GM12878 (cell line): Measurements from ENCODE around the gene SLC6A15. TPM values are rescaled to one million over a fixed set of nuclear protein-coding genes. Genes with fewer than 3 reads are reported as not detected.

Experiments
- ATAC-seq: fragments of 200-7000 bp; cut with Tn5 transposase; 3 replicates; pipeline ENCODE4 v1.9.1; 2020; ENCODE audit warnings: mild to moderate bottlenecking, moderate library complexity
- BruUV-seq: library from RNA; stranded (reverse); fragments of 400-500 nt; replicated peaks from 2 replicates; lab custom pipeline; 2021; lab: Mats Ljungman, UMichigan
- CTCF ChIA-PET: fragments of 300-600 bp; sonication (Branson Sonifier 250); formaldehyde crosslinking; extraction: SDS; loops from one replicate; lab custom pipeline; 2021; ENCODE audit warnings: inconsistent platforms; lab: Yijun Ruan, JAX
- POLR2A ChIA-PET: fragments of 350-600 bp; formaldehyde crosslinking; extraction: SDS; loops from one replicate; lab custom pipeline; 2021; ENCODE audit warnings: inconsistent platforms; lab: Charles Lee
- RAD21 ChIA-PET: fragments of 300-600 bp; sonication (Branson Sonifier 250); formaldehyde crosslinking; loops from one replicate; lab custom pipeline; 2023; ENCODE audit warnings: antibody characterized with exemption; ENCODE audit not compliant: unreplicated experiment; lab: Charles Lee
- SMC1A ChIA-PET: fragments of 300-600 bp; sonication (Branson Sonifier 250); formaldehyde crosslinking; loops from one replicate; lab custom pipeline; 2023; ENCODE audit not compliant: unreplicated experiment, uncharacterized antibody; lab: Charles Lee
- DNase-seq: peaks from one replicate; pipeline ENCODE4 v3.0.0-alpha.2; 2011; ENCODE audit warnings: low read depth, low spot score
- FAIRE-seq: peaks from 3 replicates; lab custom pipeline; 2011; peaks lifted over from hg19 to GRCh38; lab: Jason Lieb, UNC
- H2AFZ ChIP-seq: 2 replicates; pipeline ENCODE4 v1.6.0; 2011; ENCODE audit warnings: low read depth, low read length, control low read depth; ENCODE audit not compliant: control insufficient read depth
- H3K27ac ChIP-seq: 2 replicates; pipeline ENCODE4 v1.5.1; 2011; ENCODE audit warnings: control low read depth; ENCODE audit not compliant: control insufficient read depth, insufficient read depth
- H3K27me3 ChIP-seq, 2 experiments: replicated peaks in 1 of 2; 2 replicates each; pipeline versions ENCODE4 v1.6.0 to v1.6.1; 2011; ENCODE audit warnings: low read length in 1 of 2; ENCODE audit not compliant: control insufficient read depth in 2 of 2, insufficient read depth in 2 of 2
- H3K36me3 ChIP-seq, 2 experiments: 2 replicates each; pipeline ENCODE4 v1.5.1; 2011; ENCODE audit warnings: low read length in 1 of 2; ENCODE audit not compliant: control insufficient read depth in 2 of 2, insufficient read depth in 2 of 2
- H3K4me1 ChIP-seq: 2 replicates; pipeline ENCODE4 v1.6.1; 2011; ENCODE audit warnings: mild to moderate bottlenecking, low read length, moderate library complexity, mixed read lengths; ENCODE audit not compliant: control insufficient read depth, insufficient read depth
- H3K4me2 ChIP-seq: 2 replicates; pipeline ENCODE4 v1.6.0; 2011; ENCODE audit warnings: control low read depth; ENCODE audit not compliant: control insufficient read depth, insufficient read depth
- H3K4me3 ChIP-seq: fragments of 200-600 bp; sonication (generic); 2 replicates; pipeline ENCODE4 v1.5.1; 2016
- H3K79me2 ChIP-seq: 2 replicates; pipeline ENCODE4 v1.6.0; 2011; ENCODE audit warnings: low read length; ENCODE audit not compliant: control insufficient read depth, insufficient read depth
- H3K9ac ChIP-seq: 2 replicates; pipeline ENCODE4 v1.8.0; 2011; ENCODE audit warnings: low read length, control low read depth, mixed read lengths; ENCODE audit not compliant: control insufficient read depth, insufficient read depth
- H3K9me3 ChIP-seq: replicated peaks from 3 replicates; pipeline ENCODE4 v1.5.1; 2011; ENCODE audit warnings: mild to moderate bottlenecking, low read length; ENCODE audit not compliant: control insufficient read depth, insufficient read depth
- H4K20me1 ChIP-seq: 2 replicates; pipeline ENCODE4 v1.6.0; 2011; ENCODE audit not compliant: control insufficient read depth, insufficient read depth
- BCL3 ChIP-seq: IDR thresholded peaks from 2 replicates; pipeline ENCODE4 v1.6.1; 2011; ENCODE audit warnings: borderline replicate concordance, low read depth, mild to moderate bottlenecking, moderate library complexity, low read length; ENCODE audit not compliant: insufficient read depth, poor library complexity, severe bottlenecking
- BCLAF1 ChIP-seq: fragments of 450-650 bp; IDR thresholded peaks from 2 replicates; pipeline ENCODE4 v1.6.1; 2017; ENCODE audit warnings: antibody characterized with exemption, mild to moderate bottlenecking, moderate library complexity
- CBX5 ChIP-seq: sonication (generic); IDR thresholded peaks from 2 replicates; pipeline ENCODE4 v1.6.1; 2016; ENCODE audit warnings: low read depth, moderate library complexity, mild to moderate bottlenecking, inconsistent platforms
- CHD4 ChIP-seq: fragments of 200-600 bp; sonication (generic); IDR thresholded peaks from 2 replicates; pipeline ENCODE4 v1.6.1; 2016; ENCODE audit warnings: mild to moderate bottlenecking
- EGR1 ChIP-seq, 2 experiments: IDR thresholded peaks; 1 replicate in 1 of 2; 2 replicates in 1 of 2; pipeline ENCODE4 v1.6.1; 2011 to 2012; ENCODE audit warnings: low read depth in 2 of 2, low read length in 2 of 2, borderline replicate concordance in 1 of 2, mild to moderate bottlenecking in 1 of 2, moderate library complexity in 1 of 2
- EP300 ChIP-seq, 2 experiments: fragments of 150-350 bp in 1 of 2; IDR thresholded peaks; 2 replicates each; pipeline ENCODE4 v1.6.1; 2011 to 2012; ENCODE audit warnings: low read depth in 2 of 2, low read length in 2 of 2, borderline replicate concordance in 1 of 2, improper control_type of control experiment in 1 of 2, inconsistent platforms in 1 of 2; ENCODE audit not compliant: control insufficient read depth in 1 of 2
- FOXM1 ChIP-seq: IDR thresholded peaks from 2 replicates; pipeline ENCODE4 v1.6.1; 2012; ENCODE audit warnings: low read depth, mild to moderate bottlenecking, inconsistent platforms, low read length, moderate library complexity
- HDAC2 ChIP-seq: fragments of 200-600 bp; sonication (generic); IDR thresholded peaks from 2 replicates; pipeline ENCODE4 v1.6.1; 2017
- KAT2A ChIP-seq: conservative IDR thresholded peaks from 2 replicates; pipeline ENCODE4 v1.6.1; 2011; ENCODE audit warnings: low read depth, low read length; ENCODE audit not compliant: control insufficient read depth
- LARP7 ChIP-seq: fragments of 450-650 bp; IDR thresholded peaks from 2 replicates; pipeline ENCODE4 v1.6.1; 2017; ENCODE audit warnings: mild to moderate bottlenecking
- NFIC ChIP-seq: IDR thresholded peaks from 2 replicates; pipeline ENCODE4 v1.6.1; 2012; ENCODE audit warnings: low read depth, mild to moderate bottlenecking, inconsistent platforms, low read length, moderate library complexity
- SMC3 ChIP-seq: IDR thresholded peaks from 2 replicates; pipeline ENCODE4 v1.6.1; 2011; ENCODE audit warnings: low read length, improper control_type of control experiment, borderline replicate concordance
- SREBF2 ChIP-seq: IDR thresholded peaks from 2 replicates; pipeline ENCODE4 v1.6.1; 2012; ENCODE audit warnings: mild to moderate bottlenecking, low read length
- TAF1 ChIP-seq: IDR thresholded peaks from 2 replicates; pipeline ENCODE4 v1.6.1; 2011; ENCODE audit warnings: mild to moderate bottlenecking, low read depth, low read length, borderline replicate concordance
- ZBTB4 ChIP-seq: fragments of 450-650 bp; formaldehyde crosslinking; IDR thresholded peaks from 2 replicates; pipeline ENCODE4 v1.4.0; 2022; ENCODE audit warnings: mild to moderate bottlenecking, moderate library complexity
- ZNF622 ChIP-seq: fragments of 450-650 bp; IDR thresholded peaks from 2 replicates; pipeline ENCODE4 v1.6.1; 2017; ENCODE audit warnings: mild to moderate bottlenecking, inconsistent platforms
- in situ Hi-C: fragments of 300-500 bp; cut with MboI; formaldehyde crosslinking; loops from 9 replicates; pipeline ENCODE4 v1.14.3; 2018; ENCODE audit warnings: mixed read lengths
- intact Hi-C: fragments of 100-400 bp; cut with micrococcal nuclease; formaldehyde crosslinking; loops from one replicate; pipeline ENCODE4 v1.14.2; 2022; ENCODE audit not compliant: unreplicated experiment
- polyA plus RNA-seq, 11 experiments: library from polyadenylated mRNA; depleted of rRNA in 4 of 11; unstranded in 6 of 11; stranded (reverse) in 5 of 11; fragments of >200 nt; fragmentation: Nextera tagmentation in 4 of 11; fragmentation: Illumina TruSeq in 1 of 11; extraction: Ambion mirVana in 4 of 11; extraction: Trizol in 1 of 11; gene quantifications; 1 replicate in 1 of 11; 2 replicates in 10 of 11; pipeline versions ENCODE4 v1.2.1 to v1.2.3, GENCODE V29; 2011 to 2016; ENCODE audit warnings: inconsistent platforms in 2 of 11, missing spikeins in 2 of 11, low read depth in 1 of 11
- total RNA-seq, 4 experiments: library from RNA; depleted of rRNA in 3 of 4; stranded (reverse); fragments of >200 nt in 3 of 4; fragmentation: Illumina TruSeq in 1 of 4; extraction: Trizol in 1 of 4; gene quantifications; 2 replicates each; pipeline versions ENCODE4 v1.2.1 to v1.2.3, GENCODE V29; 2013 to 2021

The SLC6A15 gene
- total and polyA plus RNA-seq, 10 of the 15 experiments (the other 5 are each of a cell fraction or from before 2014, with no cell fraction given): 0.04 TPM; not detected in 9

GRCh38 chr12:84874825-84875139, 37.8 kb downstream of the SLC6A15 start:
- POLR2A ChIA-PET: interaction anchor here (0.5 kb wide), 1 partner anchor 554 kb away, joined by 3 read pairs; no protein-coding TSS in a partner anchor
- H3K36me3 ChIP-seq: no peaks in the 10 kb centered on the region

More at GRCh38 chr12:84874825-84875139, 37.8 kb downstream of the SLC6A15 start:
- no peak overlapping the region for H3K9ac ChIP-seq
- intact Hi-C loops: loop anchor here (1.0 to 5.0 kb wide), 3 partner anchors 155 to 573 kb away; no protein-coding TSS in a partner anchor
- H3K79me2 ChIP-seq: no peaks in the 10 kb centered on the region
- H3K4me1 ChIP-seq: no peaks in the 10 kb centered on the region
- DNase-seq (no peak), FAIRE-seq (no peak), ATAC-seq (no peak)
- ChIA-PET CTCF (interaction anchor here (0.7 to 12.1 kb wide), 17 partner anchors 10 to 1046 kb away, joined by 3 to 203 read pairs (median 4); partner anchors contain the start of genes LRRIQ1 and TSPAN19), RAD21 (interaction anchor here (1.1 to 5.0 kb wide), 6 partner anchors 11 to 186 kb away, joined by 3 to 56 read pairs (median 6); no protein-coding TSS in a partner anchor), SMC1A (interaction anchor here (0.9 to 4.6 kb wide), 7 partner anchors 9 to 572 kb away, joined by 3 to 60 read pairs (median 4); no protein-coding TSS in a partner anchor)
- H3K4me2 ChIP-seq: no peak overlapping the region
- H3K27me3 ChIP-seq: no peaks in the 10 kb centered on the region
- no peaks in the 10 kb centered on the region for H3K9me3 ChIP-seq
- no peaks in the 10 kb centered on the region for H4K20me1 ChIP-seq
- no peak overlapping the region for H3K4me3 ChIP-seq
- H2AFZ ChIP-seq: no peak overlapping the region
- in situ Hi-C loops: loop anchor here (5.0 kb wide), 1 partner anchor 153 kb away; no protein-coding TSS in a partner anchor
- BruUV-seq: no TSS peak
- TF ChIP-seq SREBF2: no peak
- no peak for TF ChIP-seq HDAC2
- no peak for TF ChIP-seq CBX5
- TF ChIP-seq LARP7: no peak
- no peak for TF ChIP-seq CHD4
- no peak for TF ChIP-seq NFIC
- TF ChIP-seq SMC3: no peak
- TF ChIP-seq BCLAF1: no peak
- no peak for TF ChIP-seq EGR1 (IDR thresholded peaks at IDR 0.05; ENCODE audit: borderline replicate concordance in 1 of 2, low read depth in 2 of 2, low read length in 2 of 2)
- TF ChIP-seq TAF1: no peak
- TF ChIP-seq ZNF622: no peak
- no peak for TF ChIP-seq BCL3
- TF ChIP-seq FOXM1: no peak
- TF ChIP-seq EP300 (IDR thresholded peaks at IDR 0.05; ENCODE audit: borderline replicate concordance in 1 of 2, control insufficient read depth in 1 of 2, low read depth in 2 of 2, low read length in 2 of 2): no peak
- no peak for TF ChIP-seq KAT2A
- no peak for TF ChIP-seq ZBTB4 (CRISPR knock-in tag)
- no peak overlapping the region for H3K27ac ChIP-seq
